VCaP (cell line): ENCODE results near the gene ADRB2.
A peak's percentile ranks its signal among the peaks of the same experiment; 100 is the strongest.

Experiments
- H3K27ac ChIP-seq: fragments of 450-650 bp; 2 replicates; pipeline ENCODE4 v1.5.1; 2017
- CTCF ChIP-seq: fragments of 450-650 bp; conservative IDR thresholded peaks from 2 replicates; pipeline ENCODE4 v1.5.1; 2017; ENCODE audit warnings: mild to moderate bottlenecking, moderate library complexity

ADRB2 gene

GRCh38 chr5:148826053-148826738 is at the start of gene ADRB2:
Gene ADRB2 (plus strand): TSS chr5:148826611. CDS start chr5:148826832, 221 bp downstream.
- H3K27ac ChIP-seq: peak within 1 kb of the TSS; percentile 90
- no peak for TF ChIP-seq CTCF

- no peak for TF ChIP-seq CTCF
- no peak overlapping the region for H3K27ac ChIP-seq
Observed at GRCh38 chr5:148776780-148777179, 49.6 kb upstream of the ADRB2 start.

GRCh38 chr5:148778882-148779281 is 47.5 kb upstream of the ADRB2 start:
- no peak overlapping the region for H3K27ac ChIP-seq
- TF ChIP-seq CTCF: no peak

GRCh38 chr5:148780711-148781110 is 45.7 kb upstream of the ADRB2 start:
- TF ChIP-seq CTCF: no peak
- no peak overlapping the region for H3K27ac ChIP-seq

- no peak overlapping the region for H3K27ac ChIP-seq
- TF ChIP-seq CTCF: no peak
Observed at GRCh38 chr5:148781766-148782165, 44.6 kb upstream of the ADRB2 start.

GRCh38 chr5:148785223-148785622 is 41.2 kb upstream of the ADRB2 start:
- no peak for TF ChIP-seq CTCF
- no peak overlapping the region for H3K27ac ChIP-seq

GRCh38 chr5:148786456-148786855 is 40.0 kb upstream of the ADRB2 start:
- no peak for TF ChIP-seq CTCF
- H3K27ac ChIP-seq: no peak overlapping the region
